ENCODE results near the gene RASL10A.

DNA sequence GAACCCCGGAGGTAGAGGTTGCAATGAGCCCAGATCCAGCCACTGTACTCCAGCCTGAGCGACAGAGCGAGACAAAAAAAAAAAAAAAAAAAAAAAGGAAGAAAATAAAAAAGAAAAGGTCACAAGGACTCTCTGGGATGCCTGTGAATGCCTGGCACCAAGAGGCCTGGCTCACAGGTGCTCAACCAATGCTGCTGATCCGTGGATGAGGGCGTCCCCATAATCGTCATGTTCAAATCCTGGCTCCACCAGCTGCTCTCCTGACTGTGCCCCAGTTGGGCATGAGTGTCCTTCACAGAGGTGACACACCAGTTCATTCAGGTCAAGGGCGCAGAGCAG lies 9.7 kb downstream of the RASL10A start:
- no peak for TF ChIP-seq EZH2 (IDR thresholded peaks at IDR 0.05; ENCODE audit: low read depth)
- TF ChIP-seq, protein P1, sequence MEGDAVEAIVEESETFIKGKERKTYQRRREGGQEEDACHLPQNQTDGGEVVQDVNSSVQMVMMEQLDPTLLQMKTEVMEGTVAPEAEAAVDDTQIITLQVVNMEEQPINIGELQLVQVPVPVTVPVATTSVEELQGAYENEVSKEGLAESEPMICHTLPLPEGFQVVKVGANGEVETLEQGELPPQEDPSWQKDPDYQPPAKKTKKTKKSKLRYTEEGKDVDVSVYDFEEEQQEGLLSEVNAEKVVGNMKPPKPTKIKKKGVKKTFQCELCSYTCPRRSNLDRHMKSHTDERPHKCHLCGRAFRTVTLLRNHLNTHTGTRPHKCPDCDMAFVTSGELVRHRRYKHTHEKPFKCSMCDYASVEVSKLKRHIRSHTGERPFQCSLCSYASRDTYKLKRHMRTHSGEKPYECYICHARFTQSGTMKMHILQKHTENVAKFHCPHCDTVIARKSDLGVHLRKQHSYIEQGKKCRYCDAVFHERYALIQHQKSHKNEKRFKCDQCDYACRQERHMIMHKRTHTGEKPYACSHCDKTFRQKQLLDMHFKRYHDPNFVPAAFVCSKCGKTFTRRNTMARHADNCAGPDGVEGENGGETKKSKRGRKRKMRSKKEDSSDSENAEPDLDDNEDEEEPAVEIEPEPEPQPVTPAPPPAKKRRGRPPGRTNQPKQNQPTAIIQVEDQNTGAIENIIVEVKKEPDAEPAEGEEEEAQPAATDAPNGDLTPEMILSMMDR (conservative IDR thresholded peaks at IDR 0.05), result no peak

Data from PC-9 (cell line).